Endodermal cell (in vitro differentiated cells): ENCODE data around the gene AMBRA1. TPM values are rescaled to one million over a fixed set of nuclear protein-coding genes. Genes with fewer than 3 reads are reported as not detected.

Experiments
- DNase-seq: peaks from one replicate; pipeline ENCODE4 v3.0.0-alpha.2; 2017
- H3K27ac ChIP-seq: 2 replicates; pipeline ENCODE4 v1.5.1; 2013; ENCODE audit warnings: mild to moderate bottlenecking, low read depth, low read length, moderate library complexity
- H3K27me3 ChIP-seq: 2 replicates; pipeline ENCODE4 v1.6.1; 2013; ENCODE audit warnings: mild to moderate bottlenecking, low read length, moderate library complexity; ENCODE audit not compliant: insufficient read depth, control insufficient read depth, poor library complexity, severe bottlenecking
- H3K36me3 ChIP-seq: 2 replicates; pipeline ENCODE4 v1.7.0; 2013; ENCODE audit warnings: mild to moderate bottlenecking, low read length, moderate library complexity; ENCODE audit not compliant: control insufficient read depth, insufficient read depth
- H3K4me1 ChIP-seq: one replicate; pipeline ENCODE4 v1.7.0; 2013; ENCODE audit warnings: low read length; ENCODE audit not compliant: control insufficient read depth, insufficient read depth
- H3K4me3 ChIP-seq: 2 replicates; pipeline ENCODE4 v1.5.1; 2013; ENCODE audit warnings: mild to moderate bottlenecking, low read length, moderate library complexity
- H3K9ac ChIP-seq: 2 replicates; pipeline ENCODE4 v1.6.1; 2013; ENCODE audit warnings: mild to moderate bottlenecking, low read length, moderate library complexity; ENCODE audit not compliant: poor library complexity, severe bottlenecking; ENCODE audit errors: extremely low read depth
- H3K9me3 ChIP-seq: 2 replicates; pipeline ENCODE4 v1.6.1; 2013; ENCODE audit warnings: mild to moderate bottlenecking, low read length, moderate library complexity; ENCODE audit not compliant: control insufficient read depth
- H3K27ac Mint-ChIP-seq: 2 replicates; pipeline ENCODE4 v1.8.0; 2020; ENCODE audit warnings: mixed read lengths
- H3K27me3 Mint-ChIP-seq: 2 replicates; pipeline ENCODE4 v1.8.0; 2021; ENCODE audit warnings: mild to moderate bottlenecking, mixed read lengths; ENCODE audit not compliant: insufficient read depth
- H3K36me3 Mint-ChIP-seq: 2 replicates; pipeline ENCODE4 v1.8.0; 2020; ENCODE audit warnings: low read depth, mixed read lengths
- H3K4me1 Mint-ChIP-seq: 2 replicates; pipeline ENCODE4 v1.8.0; 2020; ENCODE audit warnings: mixed read lengths
- H3K4me3 Mint-ChIP-seq: 2 replicates; pipeline ENCODE4 v1.8.0; 2020; ENCODE audit warnings: mild to moderate bottlenecking, moderate library complexity, mixed read lengths
- H3K9me3 Mint-ChIP-seq: 2 replicates; pipeline ENCODE4 v1.8.0; 2020; ENCODE audit warnings: mild to moderate bottlenecking, mixed read lengths
- WGBS, 2 experiments: methylation state at CpG; one replicate each; pipeline versions ENCODE4 v1.1.5 to v1.1.7; 2013; ENCODE audit warnings: missing lambda C conversion rate in 2 of 2, mixed read lengths in 1 of 2; ENCODE audit not compliant: insufficient coverage in 1 of 2, insufficient read length in 1 of 2; 5-methylcytosine and 5-hydroxymethylcytosine counted together
- total RNA-seq, 2 donors: library from RNA; stranded (reverse); fragmentation: NEBNext Ultra II Directional in 1 of 2; extraction: Animal tissue kit (Norgen Biotek cat#: 25700) in 1 of 2; gene quantifications; 2 replicates in 1 of 2; 3 replicates in 1 of 2; pipeline ENCODE4 v1.2.1, GENCODE V29; 2021
- TF ChIP-seq, protein P1 (sequence below): fragments of 200-600 bp; sonication (generic); conservative IDR thresholded peaks from 2 replicates; pipeline ENCODE4 v1.5.0; 2021; ENCODE audit warnings: antibody characterized with exemption, mild to moderate bottlenecking

AMBRA1 gene
- total RNA-seq, 2 donors from 2014 or later = 54.5 to 67.8 TPM

DNA sequence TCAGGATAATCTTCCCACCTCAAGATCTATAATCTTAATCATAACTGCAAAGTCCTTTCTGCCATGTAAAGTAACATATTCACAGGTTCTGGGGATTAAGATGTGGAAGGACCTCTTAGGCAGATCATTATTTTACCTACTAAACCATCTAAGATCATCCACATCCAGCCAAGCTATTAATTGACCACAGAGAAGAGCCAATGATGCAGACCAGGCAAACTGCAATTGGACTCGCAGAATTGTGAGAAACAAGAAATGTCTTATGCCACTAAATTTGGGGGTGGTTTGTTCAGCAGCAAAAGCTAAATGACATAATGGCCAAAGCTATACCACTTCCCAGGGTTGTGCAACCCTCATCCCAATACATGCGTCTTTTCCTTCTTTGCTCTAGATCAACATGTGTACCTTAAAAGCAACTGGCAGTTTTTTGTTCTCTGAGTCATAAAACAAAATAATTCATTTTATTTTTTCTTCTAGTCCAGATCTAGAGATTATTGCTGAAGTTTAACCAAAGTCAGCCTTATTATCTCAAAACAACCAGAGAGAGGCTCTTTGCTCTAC is 113.6 kb downstream of the AMBRA1 start:
- H3K9me3 Mint-ChIP-seq = no peaks in the 10 kb centered on the region
- H3K36me3 Mint-ChIP-seq = peaks cover 12% of the 10 kb centered on the region
- 94 to 100% methylated on average over 1 to 2 of the region's 2 CpGs for WGBS, 2 experiments
- Histone ChIP-seq H3K4me1 (no peaks in the 10 kb centered on the region), H3K4me3 (no peak overlapping the region), H3K27ac (no peak overlapping the region), H3K9me3 (no peaks in the 10 kb centered on the region), H3K9ac (no peak overlapping the region), H3K27me3 (no peaks in the 10 kb centered on the region), H3K36me3 (peaks cover 25% of the 10 kb centered on the region)
- H3K4me1 Mint-ChIP-seq = peaks cover 2% of the 10 kb centered on the region
- no peak overlapping the region for H3K4me3 Mint-ChIP-seq
- no peak for DNase-seq
- TF ChIP-seq, protein P1, sequence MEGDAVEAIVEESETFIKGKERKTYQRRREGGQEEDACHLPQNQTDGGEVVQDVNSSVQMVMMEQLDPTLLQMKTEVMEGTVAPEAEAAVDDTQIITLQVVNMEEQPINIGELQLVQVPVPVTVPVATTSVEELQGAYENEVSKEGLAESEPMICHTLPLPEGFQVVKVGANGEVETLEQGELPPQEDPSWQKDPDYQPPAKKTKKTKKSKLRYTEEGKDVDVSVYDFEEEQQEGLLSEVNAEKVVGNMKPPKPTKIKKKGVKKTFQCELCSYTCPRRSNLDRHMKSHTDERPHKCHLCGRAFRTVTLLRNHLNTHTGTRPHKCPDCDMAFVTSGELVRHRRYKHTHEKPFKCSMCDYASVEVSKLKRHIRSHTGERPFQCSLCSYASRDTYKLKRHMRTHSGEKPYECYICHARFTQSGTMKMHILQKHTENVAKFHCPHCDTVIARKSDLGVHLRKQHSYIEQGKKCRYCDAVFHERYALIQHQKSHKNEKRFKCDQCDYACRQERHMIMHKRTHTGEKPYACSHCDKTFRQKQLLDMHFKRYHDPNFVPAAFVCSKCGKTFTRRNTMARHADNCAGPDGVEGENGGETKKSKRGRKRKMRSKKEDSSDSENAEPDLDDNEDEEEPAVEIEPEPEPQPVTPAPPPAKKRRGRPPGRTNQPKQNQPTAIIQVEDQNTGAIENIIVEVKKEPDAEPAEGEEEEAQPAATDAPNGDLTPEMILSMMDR = no peak
- no peak overlapping the region for H3K27ac Mint-ChIP-seq
- no peaks in the 10 kb centered on the region for H3K27me3 Mint-ChIP-seq

- Mint-ChIP-seq H3K27ac (no peak overlapping the region), H3K9me3 (no peaks in the 10 kb centered on the region), H3K36me3 (peaks cover 11% of the 10 kb centered on the region), H3K4me1 (peaks cover 2% of the 10 kb centered on the region), H3K4me3 (no peak overlapping the region), H3K27me3 (no peaks in the 10 kb centered on the region)
- Histone ChIP-seq H3K9me3 (no peaks in the 10 kb centered on the region), H3K9ac (no peak overlapping the region), H3K4me1 (no peaks in the 10 kb centered on the region), H3K4me3 (no peak overlapping the region), H3K36me3 (peaks cover 25% of the 10 kb centered on the region), H3K27ac (no peak overlapping the region), H3K27me3 (no peaks in the 10 kb centered on the region)
- DNase-seq = no peak
- TF ChIP-seq, protein P1 = no peak
- 94% methylated on average over 7 of the region's 7 CpGs for whole genome bisulfite sequencing, 2 experiments
Observed at GRCh38 chr11:46479601-46480000, 114.2 kb downstream of the AMBRA1 start.

- peaks cover 23% of the 10 kb centered on the region for H3K36me3 ChIP-seq
- no peak for DNase-seq
- H3K9me3 ChIP-seq = no peaks in the 10 kb centered on the region
- no peak overlapping the region for H3K9ac ChIP-seq
- Mint-ChIP-seq H3K27me3 (no peaks in the 10 kb centered on the region), H3K27ac (no peak overlapping the region), H3K4me1 (peaks cover 2% of the 10 kb centered on the region), H3K4me3 (no peak overlapping the region), H3K36me3 (peaks cover 11% of the 10 kb centered on the region), H3K9me3 (no peaks in the 10 kb centered on the region)
- no peak overlapping the region for H3K4me3 ChIP-seq
- TF ChIP-seq, protein P1 = no peak
- no peak overlapping the region for H3K27ac ChIP-seq
- no peaks in the 10 kb centered on the region for H3K27me3 ChIP-seq
- H3K4me1 ChIP-seq = no peaks in the 10 kb centered on the region
- WGBS, 2 experiments = 89% methylated on average over 1 of the region's 1 CpG; no CpG with 5 or more reads in 1 of the 2 experiments
Observed at GRCh38 chr11:46478196-46478595, 115.6 kb downstream of the AMBRA1 start.
